Motor neuron (in vitro differentiated cells): ENCODE data around the gene CLEC4E. TPM values are rescaled to one million over a fixed set of nuclear protein-coding genes. Genes with fewer than 3 reads are reported as not detected.

Experiments
- ATAC-seq, 8 experiments: fragments of 200-7000 bp; cut with Tn5 transposase; replicated peaks in 6 of 8; 2 replicates each; pipeline ENCODE4 v1.8.0; 2021; ENCODE audit warnings: mild to moderate bottlenecking in 8 of 8, moderate library complexity in 8 of 8
- H3K27ac ChIP-seq, 2 donors: fragments of 250-450 bp; sonication (Bioruptor Pico); 2 replicates each; pipeline ENCODE4 v1.9.0; 2021; ENCODE audit warnings: antibody characterized with exemption in 2 of 2, mild to moderate bottlenecking in 2 of 2, moderate library complexity in 1 of 2
- H3K4me1 ChIP-seq, 2 donors: fragments of 250-450 bp; sonication (Bioruptor Pico); replicated peaks in 1 of 2; 2 replicates each; pipeline ENCODE4 v1.6.1; 2021; ENCODE audit warnings: antibody characterized with exemption in 2 of 2, mild to moderate bottlenecking in 2 of 2, moderate library complexity in 1 of 2
- H3K4me3 ChIP-seq, 5 donors: fragments of 250-450 bp; sonication (Bioruptor Pico); 2 replicates each; pipeline ENCODE4 v1.9.0; 2021; ENCODE audit warnings: antibody characterized with exemption in 5 of 5, mild to moderate bottlenecking in 5 of 5, moderate library complexity in 4 of 5
- WGBS, 10 experiments: fragments of 450-650 bp; shearing (Covaris generic); methylation state at CpG; one replicate each; pipeline ENCODE4 v1.0.0; 2022; 5-methylcytosine and 5-hydroxymethylcytosine counted together
- in situ Hi-C, 9 experiments: fragments of 400-800 bp; cut with MboI; loops; one replicate each; pipeline ENCODE4 v1.15.0; 2021; ENCODE audit warnings: low sequenced_read_pairs in 9 of 9, low pct_unique_long_range_greater_than_20kb in 2 of 9; ENCODE audit not compliant: unreplicated experiment in 9 of 9
- total RNA-seq, 8 experiments: library from RNA; unstranded; fragments of 300-600 nt; gene quantifications; 2 replicates each; pipeline versions ENCODE4 v1.2.3 to v1.2.4, GENCODE V29; 2022

Gene CLEC4E
- total RNA-seq, 8 experiments from 2014 or later: 0.09 to 0.90 (median 0.38) TPM; not detected in 2

GRCh38 chr12:8491646-8492530, 48.8 kb downstream of the CLEC4E start:
- in situ Hi-C loops: no loop called here
- 0 to 100% (median 71%) methylated on average over 1 to 5 of the region's 5 CpGs for WGBS, 10 experiments
- H3K27ac ChIP-seq: no peak overlapping the region
- H3K4me3 ChIP-seq: no peak overlapping the region
- no peak for ATAC-seq
- peaks cover 0 to 8% of the 10 kb centered on the region in 2 donors for H3K4me1 ChIP-seq

Other genes starting within 250 kb of the CLEC4E start
- gene CLEC6A, start 84.9 kb downstream of the CLEC4E start, total RNA-seq: under 1 TPM in 1 of 8 experiments, not detected in 7; 0.11 TPM
- gene CLEC4D, start 27.4 kb downstream of the CLEC4E start, total RNA-seq: under 1 TPM in 2 of 8 experiments, not detected in 6; 0.11 to 0.38 TPM
- under 1 TPM in 2 of 8 experiments, not detected in 6; 0.52 TPM for gene AICDA, start 72.0 kb upstream of the CLEC4E start, total RNA-seq
- gene MFAP5, start 121.9 kb upstream of the CLEC4E start, total RNA-seq: 1 to 10 TPM in 1 of 8 experiments, under 1 TPM in 4, not detected in 3; 0.66 to 1.9 (median 0.81) TPM
- gene RIMKLB, start 157.1 kb upstream of the CLEC4E start, total RNA-seq: 100 to 1,000 TPM in 3 of 8 experiments, 10 to 100 TPM in 5; 19.3 to 109 (median 71.1) TPM